Liver (tissue), 10 donors: ENCODE results near the gene FAM53B. TPM values are rescaled to one million over a fixed set of nuclear protein-coding genes. Genes with fewer than 3 reads are reported as not detected.

ENCODE experiments used
- DNase-seq: peaks from one replicate; pipeline ENCODE4 v3.0.0-alpha.2; 2017; ENCODE audit warnings: low spot score
- H3K27ac ChIP-seq, 2 donors: one replicate each; pipeline ENCODE4 v1.7.0; 2013; ENCODE audit warnings: inconsistent platforms in 2 of 2, low read length in 2 of 2, control low read depth in 1 of 2, low read depth in 1 of 2, mild to moderate bottlenecking in 1 of 2
- H3K27me3 ChIP-seq, 4 donors: one replicate each; pipeline versions ENCODE4 v1.6.1 to v1.7.0; 2013; ENCODE audit warnings: low read length in 3 of 4, inconsistent platforms in 1 of 4, mild to moderate bottlenecking in 1 of 4, moderate library complexity in 1 of 4; ENCODE audit not compliant: control insufficient read depth in 4 of 4, insufficient read depth in 4 of 4
- H3K36me3 ChIP-seq, 4 donors: one replicate each; pipeline versions ENCODE4 v1.6.1 to v1.7.0; 2013; ENCODE audit warnings: low read length in 3 of 4, mild to moderate bottlenecking in 3 of 4, low read depth in 1 of 4, moderate library complexity in 1 of 4; ENCODE audit not compliant: control insufficient read depth in 4 of 4, insufficient read depth in 3 of 4
- H3K4me1 ChIP-seq, 4 donors: one replicate each; pipeline versions ENCODE4 v1.6.1 to v1.7.0; 2013; ENCODE audit warnings: low read length in 3 of 4, mild to moderate bottlenecking in 3 of 4, moderate library complexity in 1 of 4; ENCODE audit not compliant: control insufficient read depth in 4 of 4, insufficient read depth in 4 of 4
- H3K4me3 ChIP-seq, 3 donors: one replicate each; pipeline versions ENCODE4 v1.6.1 to v1.7.0; 2013; ENCODE audit warnings: low read length in 3 of 3, control low read depth in 1 of 3, low read depth in 1 of 3, mild to moderate bottlenecking in 1 of 3
- H3K9ac ChIP-seq, 2 donors: one replicate each; pipeline ENCODE4 v1.7.0; 2013; ENCODE audit warnings: low read length in 2 of 2, mild to moderate bottlenecking in 2 of 2, moderate library complexity in 2 of 2, control low read depth in 1 of 2, low read depth in 1 of 2
- H3K9me3 ChIP-seq, 4 donors: one replicate each; pipeline versions ENCODE4 v1.6.1 to v1.7.0; 2013; ENCODE audit warnings: low read length in 3 of 4; ENCODE audit not compliant: control insufficient read depth in 4 of 4
- ATF3 ChIP-seq: IDR thresholded peaks from 2 replicates; pipeline ENCODE4 v1.6.1; 2016; ENCODE audit warnings: antibody characterized with exemption
- CTCF ChIP-seq: fragments of 150-350 bp; IDR thresholded peaks from 2 replicates; pipeline ENCODE4 v1.5.1; 2017; ENCODE audit warnings: improper control_type of control experiment, low read depth, low read length; ENCODE audit not compliant: missing input control
- FOXA1 ChIP-seq: IDR thresholded peaks from 2 replicates; pipeline ENCODE4 v1.6.1; 2016; ENCODE audit warnings: antibody characterized with exemption
- FOXA2 ChIP-seq: IDR thresholded peaks from 2 replicates; pipeline ENCODE4 v1.6.1; 2016; ENCODE audit warnings: antibody characterized with exemption
- HNF4A ChIP-seq, 2 donors: conservative IDR thresholded peaks; 2 replicates each; pipeline ENCODE4 v1.6.1; 2016; ENCODE audit warnings: antibody characterized with exemption in 2 of 2, mild to moderate bottlenecking in 2 of 2
- HNF4G ChIP-seq: IDR thresholded peaks from 2 replicates; pipeline ENCODE4 v1.6.1; 2016; ENCODE audit warnings: antibody characterized with exemption
- MAX ChIP-seq: IDR thresholded peaks from 2 replicates; pipeline ENCODE4 v1.6.1; 2016; ENCODE audit warnings: antibody characterized with exemption
- NR2F2 ChIP-seq: IDR thresholded peaks from 2 replicates; pipeline ENCODE4 v1.6.1; 2016; ENCODE audit warnings: antibody characterized with exemption
- RAD21 ChIP-seq, 2 donors: IDR thresholded peaks; 2 replicates each; pipeline ENCODE4 v1.6.1; 2016; ENCODE audit warnings: antibody characterized with exemption in 2 of 2, mild to moderate bottlenecking in 2 of 2
- REST ChIP-seq: IDR thresholded peaks from 2 replicates; pipeline ENCODE4 v1.6.1; 2016; ENCODE audit warnings: antibody characterized with exemption, mild to moderate bottlenecking
- RXRA ChIP-seq, 2 donors: IDR thresholded peaks; 2 replicates each; pipeline ENCODE4 v1.6.1; 2017 to 2018; ENCODE audit warnings: antibody characterized with exemption in 2 of 2, mild to moderate bottlenecking in 1 of 2
- SP1 ChIP-seq: IDR thresholded peaks from 2 replicates; pipeline ENCODE4 v1.6.1; 2018; ENCODE audit warnings: antibody characterized with exemption, mild to moderate bottlenecking
- YY1 ChIP-seq: IDR thresholded peaks from 2 replicates; pipeline ENCODE4 v1.6.1; 2016; ENCODE audit warnings: antibody characterized with exemption, mild to moderate bottlenecking
- WGBS: extraction: QIAGEN DNeasy Blood & Tissue Kit; methylation state at CpG from one replicate; pipeline ENCODE4 v1.1.7; 2013; 5-methylcytosine and 5-hydroxymethylcytosine counted together
- polyA plus RNA-seq, 2 donors: library from polyadenylated mRNA; stranded (reverse) in 1 of 2; unstranded in 1 of 2; fragments of 200-250 nt in 1 of 2; fragments of >200 nt in 1 of 2; fragmentation: Nextera tagmentation in 1 of 2; extraction: Ambion mirVana in 1 of 2; gene quantifications; one replicate each; pipeline versions ENCODE4 v1.2.1 to v1.2.3, GENCODE V29; 2013 to 2015
- small RNA-seq: library from RNA; depleted of rRNA; stranded (forward); fragments of <200 nt; gene quantifications from one replicate; pipeline ENCODE3, GENCODE V24; 2014
- total RNA-seq, 2 donors: library from RNA; depleted of rRNA; stranded (reverse); fragments of >200 nt; gene quantifications; one replicate each; pipeline ENCODE4 v1.2.3, GENCODE V29; 2014
- donor health status: healthy.
- donor health status: healthy.
- donor health status: healthy.
- donor health status: healthy.
- donor health status: healthy.

The FAM53B gene
- total and polyA plus RNA-seq, 4 donors, result 1.1 to 24.0 (median 6.3) TPM

GRCh38 chr10:124570646-124571045 lies 173.5 kb downstream of the FAM53B start:
- Histone ChIP-seq H3K27ac (no peak overlapping the region), H3K9ac (no peak overlapping the region), H3K27me3 (no peaks in the 10 kb centered on the region), H3K36me3 (no peaks in the 10 kb centered on the region), H3K4me1 (no peaks in the 10 kb centered on the region), H3K9me3 (no peaks in the 10 kb centered on the region), H3K4me3 (no peak overlapping the region)
- WGBS, result 90% methylated on average over 9 of the region's 9 CpGs
- TF ChIP-seq HNF4G, result no peak
- TF ChIP-seq MAX, result no peak
- TF ChIP-seq REST, result no peak
- no peak for TF ChIP-seq FOXA1
- TF ChIP-seq YY1, result no peak
- TF ChIP-seq HNF4A (conservative IDR thresholded peaks at IDR 0.05), result no peak
- no peak for TF ChIP-seq SP1
- no peak for TF ChIP-seq RAD21 (IDR thresholded peaks at IDR 0.05)
- no peak for TF ChIP-seq RXRA (IDR thresholded peaks at IDR 0.05)
- no peak for TF ChIP-seq ATF3
- TF ChIP-seq FOXA2, result no peak
- no peak for DNase-seq

GRCh38 chr10:124569623-124570470 lies 174.3 kb downstream of the FAM53B start:
- no peak for TF ChIP-seq HNF4A (conservative IDR thresholded peaks at IDR 0.05)
- no peak for TF ChIP-seq CTCF
- TF ChIP-seq RXRA (IDR thresholded peaks at IDR 0.05), result no peak
- no peak for TF ChIP-seq RAD21 (IDR thresholded peaks at IDR 0.05)
- no peak for TF ChIP-seq MAX
- TF ChIP-seq NR2F2, result no peak
- TF ChIP-seq FOXA2, result no peak
- no peak for TF ChIP-seq YY1
- TF ChIP-seq FOXA1, result no peak
- no peaks in the 10 kb centered on the region for H3K27me3 ChIP-seq
- no peaks in the 10 kb centered on the region for H3K36me3 ChIP-seq
- no peak overlapping the region for H3K27ac ChIP-seq
- H3K9me3 ChIP-seq, result no peaks in the 10 kb centered on the region
- H3K9ac ChIP-seq, result no peak overlapping the region
- no peak overlapping the region for H3K4me3 ChIP-seq
- no peak for DNase-seq
- 80% methylated on average over 11 of the region's 11 CpGs for WGBS
- H3K4me1 ChIP-seq, result no peaks in the 10 kb centered on the region

Small RNA genes within 50 kb of the gene (small RNA-seq; reads per million reads assigned to genes)
- not detected for gene RF00019

Other genes starting within 250 kb of the FAM53B start
- 10 to 100 TPM; 10.0 to 12.7 TPM for gene EEF1AKMT2, start 47.5 kb upstream of the FAM53B start, total RNA-seq
- 1 to 10 TPM; 5.9 to 7.0 TPM for gene EEF1AKMT2, start 47.5 kb upstream of the FAM53B start, polyA plus RNA-seq
- 1 to 10 TPM; 6.8 to 7.7 TPM for gene ABRAXAS2, start 57.4 kb upstream of the FAM53B start, total RNA-seq
- 1 to 10 TPM; 4.9 to 5.5 TPM for gene ABRAXAS2, start 57.4 kb upstream of the FAM53B start, polyA plus RNA-seq
- gene ZRANB1, start 197.7 kb upstream of the FAM53B start, total RNA-seq, result 10 to 100 TPM; 21.2 to 32.5 TPM
- gene ZRANB1, start 197.7 kb upstream of the FAM53B start, polyA plus RNA-seq, result 1 to 10 TPM; 6.2 to 7.5 TPM